GM18951 (cell line): ENCODE measurements around the gene C10orf143.

Source experiments
- POLR2A ChIP-seq: IDR thresholded peaks from 4 replicates; pipeline ENCODE4 v1.6.1; 2011; ENCODE audit warnings: mild to moderate bottlenecking; ENCODE audit not compliant: insufficient read length, insufficient read depth; ENCODE audit errors: extremely low read depth
- in situ Hi-C: fragments of 300-500 bp; cut with MboI; formaldehyde crosslinking; loops from one replicate; pipeline ENCODE4 v1.12.0; 2022; ENCODE audit warnings: low sequenced_read_pairs, mixed read lengths, inconsistent platforms; ENCODE audit not compliant: unreplicated experiment

The C10orf143 gene

GRCh38 chr10:130041451-130042371, 68.9 kb downstream of the C10orf143 start:
- in situ Hi-C loops, result no loop called here
- no peak for TF ChIP-seq POLR2A

GRCh38 chr10:130040817-130041330, 69.8 kb downstream of the C10orf143 start:
- in situ Hi-C loops, result no loop called here
- no peak for TF ChIP-seq POLR2A

GRCh38 chr10:130040351-130040750, 70.3 kb downstream of the C10orf143 start:
- in situ Hi-C loops, result no loop called here
- no peak for TF ChIP-seq POLR2A

GRCh38 chr10:130039141-130039540, 71.5 kb downstream of the C10orf143 start:
- no peak for TF ChIP-seq POLR2A
- in situ Hi-C loops, result no loop called here

- in situ Hi-C loops, result no loop called here
- TF ChIP-seq POLR2A, result no peak
Measured at GRCh38 chr10:130038611-130039109, 72.0 kb downstream of the C10orf143 start.

- in situ Hi-C loops, result no loop called here
- TF ChIP-seq POLR2A, result no peak
Measured at GRCh38 chr10:130038019-130038555, 72.5 kb downstream of the C10orf143 start.

GRCh38 chr10:130037169-130037661, 73.4 kb downstream of the C10orf143 start:
- in situ Hi-C loops, result no loop called here
- TF ChIP-seq POLR2A, result no peak

- no peak for TF ChIP-seq POLR2A
- in situ Hi-C loops, result no loop called here
Measured at GRCh38 chr10:130036296-130037065, 74.1 kb downstream of the C10orf143 start.

- no peak for TF ChIP-seq POLR2A
- in situ Hi-C loops, result no loop called here
Measured at GRCh38 chr10:130029209-130029608, 81.4 kb downstream of the C10orf143 start.

GRCh38 chr10:130028465-130028819, 82.2 kb downstream of the C10orf143 start:
- in situ Hi-C loops, result no loop called here
- TF ChIP-seq POLR2A, result no peak

- TF ChIP-seq POLR2A, result no peak
- in situ Hi-C loops, result no loop called here
Measured at GRCh38 chr10:130027716-130028464, 82.7 kb downstream of the C10orf143 start.

GRCh38 chr10:130026670-130027456, 83.8 kb downstream of the C10orf143 start:
- in situ Hi-C loops, result no loop called here

More at GRCh38 chr10:130026670-130027456, 83.8 kb downstream of the C10orf143 start:
- no peak for TF ChIP-seq POLR2A
